ENCODE measurements around the gene TKT.

DNA sequence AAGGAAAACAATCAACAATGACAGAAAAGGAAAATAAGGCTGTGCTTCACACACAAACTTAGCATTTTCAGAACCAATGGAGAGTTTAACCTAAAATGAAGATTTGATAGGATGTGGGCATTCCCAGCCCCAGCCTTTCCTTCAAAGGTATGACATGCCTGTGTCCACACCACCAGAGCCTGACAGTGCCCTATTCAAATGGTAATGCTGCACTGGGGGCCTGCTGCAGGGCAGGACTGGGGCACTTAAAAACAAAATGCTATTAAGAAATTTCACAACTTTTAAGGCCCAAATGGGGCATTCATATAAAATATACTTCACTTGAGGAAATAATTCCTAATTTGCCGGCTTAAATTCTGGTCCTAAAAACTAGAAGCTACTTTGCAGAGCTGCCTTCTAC, 30.9 kb upstream of the TKT start:
- TF ChIP-seq POLR2A (IDR thresholded peaks at IDR 0.05), result no peak
- TF ChIP-seq, protein P1, sequence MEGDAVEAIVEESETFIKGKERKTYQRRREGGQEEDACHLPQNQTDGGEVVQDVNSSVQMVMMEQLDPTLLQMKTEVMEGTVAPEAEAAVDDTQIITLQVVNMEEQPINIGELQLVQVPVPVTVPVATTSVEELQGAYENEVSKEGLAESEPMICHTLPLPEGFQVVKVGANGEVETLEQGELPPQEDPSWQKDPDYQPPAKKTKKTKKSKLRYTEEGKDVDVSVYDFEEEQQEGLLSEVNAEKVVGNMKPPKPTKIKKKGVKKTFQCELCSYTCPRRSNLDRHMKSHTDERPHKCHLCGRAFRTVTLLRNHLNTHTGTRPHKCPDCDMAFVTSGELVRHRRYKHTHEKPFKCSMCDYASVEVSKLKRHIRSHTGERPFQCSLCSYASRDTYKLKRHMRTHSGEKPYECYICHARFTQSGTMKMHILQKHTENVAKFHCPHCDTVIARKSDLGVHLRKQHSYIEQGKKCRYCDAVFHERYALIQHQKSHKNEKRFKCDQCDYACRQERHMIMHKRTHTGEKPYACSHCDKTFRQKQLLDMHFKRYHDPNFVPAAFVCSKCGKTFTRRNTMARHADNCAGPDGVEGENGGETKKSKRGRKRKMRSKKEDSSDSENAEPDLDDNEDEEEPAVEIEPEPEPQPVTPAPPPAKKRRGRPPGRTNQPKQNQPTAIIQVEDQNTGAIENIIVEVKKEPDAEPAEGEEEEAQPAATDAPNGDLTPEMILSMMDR (IDR thresholded peaks at IDR 0.05), result no peak
